Measurements from ENCODE around the gene CDH13.

DNA sequence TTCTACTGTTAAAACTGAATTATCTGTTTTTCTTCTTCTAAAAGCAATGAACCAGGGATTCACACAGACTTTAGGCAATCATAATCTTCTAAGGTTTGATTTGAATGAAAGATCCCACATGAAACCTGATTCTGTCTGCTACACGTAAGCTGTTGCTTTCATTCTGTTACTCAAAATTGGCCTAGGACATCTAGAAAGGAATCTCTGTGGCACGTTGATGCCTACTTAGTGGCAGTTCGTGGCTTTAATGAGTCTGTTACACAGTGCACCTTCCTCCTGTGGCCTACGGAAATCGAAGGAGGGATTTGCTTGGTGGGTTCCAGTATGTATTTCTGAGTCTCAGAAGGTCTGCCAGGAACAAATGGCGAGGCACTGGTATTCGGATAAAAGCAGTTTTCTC is 691.6 kb downstream of the CDH13 start:
- no peak for TF ChIP-seq GATA3 (IDR thresholded peaks at IDR 0.05; ENCODE audit: low read depth, low read length)
- no peak for TF ChIP-seq GATA2 (IDR thresholded peaks at IDR 0.05; ENCODE audit: low read depth, low read length)

Data from SH-SY5Y (cell line).